Spleen (tissue), 11 donors: ENCODE results near the gene TP73. TPM values are rescaled to one million over a fixed set of nuclear protein-coding genes. Genes with fewer than 3 reads are reported as not detected.
A peak's percentile ranks its signal among the peaks of the same experiment; 100 is the strongest.

Experiments
- DNase-seq: peaks from one replicate; pipeline ENCODE4 v3.0.0-alpha.2; 2020
- H3K27ac ChIP-seq, 8 donors: fragments of 200-600 bp; sonication (generic) in 7 of 8; 1 replicate in 4 of 8; 2 replicates in 4 of 8; pipeline versions ENCODE4 v1.5.0 to v1.8.0; 2016 to 2021; ENCODE audit warnings: inconsistent platforms in 4 of 8, mild to moderate bottlenecking in 4 of 8, moderate library complexity in 1 of 8
- H3K27me3 ChIP-seq, 7 donors: fragments of 200-600 bp; sonication (generic) in 6 of 7; replicated peaks in 1 of 7; 1 replicate in 4 of 7; 2 replicates in 3 of 7; pipeline versions ENCODE4 v1.5.0 to v1.8.0; 2016 to 2021; ENCODE audit warnings: inconsistent platforms in 3 of 7, mild to moderate bottlenecking in 1 of 7
- H3K36me3 ChIP-seq, 6 donors: fragments of 200-600 bp; sonication (generic) in 5 of 6; 1 replicate in 4 of 6; 2 replicates in 2 of 6; pipeline versions ENCODE4 v1.5.0 to v1.8.0; 2016 to 2021; ENCODE audit warnings: inconsistent platforms in 2 of 6
- H3K4me1 ChIP-seq, 6 donors: fragments of 200-600 bp; sonication (generic) in 5 of 6; 1 replicate in 3 of 6; 2 replicates in 3 of 6; pipeline versions ENCODE4 v1.5.0 to v1.8.0; 2016 to 2021; ENCODE audit warnings: inconsistent platforms in 3 of 6
- H3K4me3 ChIP-seq, 8 donors: fragments of 200-600 bp; sonication (generic) in 7 of 8; 1 replicate in 4 of 8; 2 replicates in 4 of 8; pipeline versions ENCODE4 v1.5.0 to v1.8.0; 2016 to 2021; ENCODE audit warnings: inconsistent platforms in 4 of 8, mild to moderate bottlenecking in 4 of 8, moderate library complexity in 2 of 8
- H3K9me3 ChIP-seq, 8 donors: fragments of 200-600 bp; sonication (generic) in 7 of 8; 1 replicate in 4 of 8; 2 replicates in 4 of 8; pipeline versions ENCODE4 v1.5.0 to v1.8.0; 2016 to 2021; ENCODE audit warnings: inconsistent platforms in 4 of 8
- CTCF ChIP-seq, 11 experiments: fragments of 200-600 bp in 7 of 11; fragments of 450-650 bp in 4 of 11; sonication (generic) in 4 of 11; IDR thresholded peaks in 8 of 11; conservative IDR thresholded peaks in 3 of 11; 1 replicate in 7 of 11; 2 replicates in 4 of 11; pipeline versions ENCODE4 v1.4.0 to v1.8.0; 2016 to 2021; ENCODE audit warnings: antibody characterized with exemption in 11 of 11, inconsistent platforms in 4 of 11, mild to moderate bottlenecking in 1 of 11
- POLR2A ChIP-seq, 3 donors: fragments of 450-650 bp; IDR thresholded peaks; one replicate each; pipeline ENCODE4 v1.5.1; 2017; ENCODE audit warnings: antibody characterized with exemption in 3 of 3, mild to moderate bottlenecking in 1 of 3
- POLR2AphosphoS5 ChIP-seq, 3 donors: sonication (generic); formaldehyde crosslinking; IDR thresholded peaks; one replicate each; pipeline ENCODE4 v1.5.1; 2017; ENCODE audit warnings: antibody characterized with exemption in 3 of 3
- WGBS, 5 donors: extraction: QIAGEN DNeasy Blood & Tissue Kit in 3 of 5; methylation state at CpG; one replicate each; pipeline versions ENCODE4 v1.1.5 to v1.1.7; 2013 to 2018; 5-methylcytosine and 5-hydroxymethylcytosine counted together
- intact Hi-C: fragments of 100-400 bp; cut with DNase I; formaldehyde crosslinking; loops from one replicate; pipeline ENCODE4 v1.15.0; 2023; ENCODE audit warnings: low total_unique reads
- polyA plus RNA-seq, 3 donors: library from polyadenylated mRNA; stranded (reverse); fragments of 200-250 nt; gene quantifications; one replicate each; pipeline ENCODE4 v1.2.1, GENCODE V29; 2013
- total RNA-seq, 7 donors: library from RNA; depleted of rRNA in 3 of 7; stranded (reverse); fragments of >200 nt in 3 of 7; fragmentation: NEBNext Ultra II Directional in 4 of 7; extraction: Animal tissue kit (Norgen Biotek cat#: 25700) in 4 of 7; gene quantifications; one replicate each; pipeline versions ENCODE4 v1.1.0 to v1.2.1, GENCODE V29; 2016 to 2021
- donor health status: healthy with polysubstance abuse.
- donor health status: DM: no; HTN: no; CAD: no; lungs with moderate emphysema.
- donor health status: DM: no; HTN: no; CAD: no.
- donor health status: Bipolar disorder and iron deficiency.
- donor health status: healthy.
- donor health status: DM: no; HTN: no; CAD: no.
- donor health status: DM: yes; HTN: yes; CAD: no.

The TP73 gene
- total and polyA plus RNA-seq, 10 donors = 0.11 to 4.3 (median 0.96) TPM

DNA sequence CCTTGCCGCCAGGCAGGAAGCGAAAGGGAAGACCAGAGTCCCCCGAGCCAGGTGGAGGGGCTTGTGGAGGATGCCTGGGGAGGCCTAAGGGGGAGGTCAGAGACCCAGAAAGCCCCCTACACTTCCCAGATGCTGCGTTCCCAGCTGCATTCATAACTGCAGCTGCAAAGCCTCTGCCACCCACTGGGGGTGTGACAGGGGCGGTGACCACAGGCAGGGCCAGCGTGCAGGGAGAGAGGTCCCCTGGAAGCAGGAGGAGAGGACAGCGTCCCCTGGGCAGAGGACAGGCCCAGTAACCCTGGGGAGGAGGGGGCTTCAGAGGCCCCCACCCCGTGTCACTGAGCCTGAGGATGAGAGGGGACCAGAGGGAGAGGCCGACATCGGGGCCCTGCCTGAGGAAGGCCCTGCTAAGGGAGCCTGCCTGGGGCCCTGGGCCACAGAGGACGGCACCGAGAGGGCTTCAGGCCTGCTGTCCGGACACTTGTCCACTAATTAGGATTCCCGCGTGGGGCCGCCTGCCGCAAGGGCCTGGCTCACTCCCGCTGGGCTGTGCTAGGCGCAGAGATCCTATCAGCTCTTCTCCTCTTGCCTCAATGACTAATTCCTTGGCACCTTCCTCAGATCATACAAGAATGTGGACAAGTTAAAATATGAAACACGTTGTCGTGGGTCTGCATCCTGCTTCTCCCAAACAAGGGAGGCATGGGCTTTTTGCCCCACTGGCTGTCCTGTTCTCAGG, 50.8 kb downstream of the TP73 start:
- no peak for TF ChIP-seq CTCF (IDR thresholded peaks at IDR 0.05 in 8 of 11, conservative IDR thresholded peaks at IDR 0.05 in 3 of 11)
- no peak for TF ChIP-seq POLR2AphosphoS5 (IDR thresholded peaks at IDR 0.05)
- TF ChIP-seq POLR2A (IDR thresholded peaks at IDR 0.05) = no peak
- Histone ChIP-seq H3K4me1 (peaks cover 0 to 15% (median 4%) of the 10 kb centered on the region in 6 donors), H3K27me3 (peaks cover 0 to 91% (median 11%) of the 10 kb centered on the region in 7 donors), H3K36me3 (no peaks in the 10 kb centered on the region), H3K27ac (no peak overlapping the region), H3K9me3 (no peaks in the 10 kb centered on the region), H3K4me3 (no peak overlapping the region)
- no peak for DNase-seq
- 71 to 82% (median 80%) methylated on average over 21 of the region's 21 CpGs for WGBS, 5 donors
- intact Hi-C loops = no loop called here

DNA sequence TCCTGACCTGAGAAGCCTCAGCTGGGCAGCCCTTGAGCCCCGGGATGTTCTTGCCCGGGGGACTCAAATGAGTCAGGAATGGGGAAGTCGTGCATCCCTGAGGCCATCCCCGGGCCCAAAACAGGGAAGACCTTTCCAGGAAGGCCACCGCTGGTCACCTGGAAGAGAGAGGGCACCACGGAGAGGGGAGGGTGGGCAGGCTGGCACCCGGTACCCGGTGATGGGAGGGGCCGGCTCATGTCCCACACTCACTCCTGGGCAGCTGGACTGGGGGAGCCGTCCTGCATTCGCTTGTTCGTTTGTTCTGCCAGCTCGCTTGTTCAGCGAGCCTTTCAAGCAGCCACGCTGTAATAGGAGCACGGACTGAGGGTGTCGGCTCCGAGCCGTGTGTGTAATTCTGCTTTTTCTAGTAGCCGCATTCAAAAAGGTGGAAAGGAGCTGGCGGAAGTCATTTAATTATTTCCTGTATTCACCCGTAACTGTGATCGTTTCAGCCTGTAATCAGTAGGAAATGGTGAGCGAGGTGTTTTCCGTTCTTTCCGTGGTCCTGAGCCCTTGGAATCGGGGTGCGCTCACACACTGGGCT, 51.6 kb downstream of the TP73 start:
- no peak for DNase-seq
- no peaks in the 10 kb centered on the region for H3K9me3 ChIP-seq
- peaks cover 0 to 91% (median 18%) of the 10 kb centered on the region in 7 donors for H3K27me3 ChIP-seq
- 33 to 56% (median 35%) methylated on average over 18 to 28 of the region's 28 CpGs for WGBS, 5 donors
- no peaks in the 10 kb centered on the region for H3K36me3 ChIP-seq
- TF ChIP-seq POLR2AphosphoS5 (IDR thresholded peaks at IDR 0.05) (no peak), POLR2A (IDR thresholded peaks at IDR 0.05) (no peak), CTCF (IDR thresholded peaks at IDR 0.05 in 8 of 11, conservative IDR thresholded peaks at IDR 0.05 in 3 of 11) (no peak)
- peak overlapping the region in 1 of 8 donors; percentile 32 for H3K4me3 ChIP-seq
- H3K27ac ChIP-seq = no peak overlapping the region
- intact Hi-C loops = no loop called here
- peaks cover 0 to 15% (median 4%) of the 10 kb centered on the region in 6 donors for H3K4me1 ChIP-seq

GRCh38 chr1:3705341-3705950, 53.1 kb downstream of the TP73 start:
- Histone ChIP-seq H3K4me1 (peaks cover 0 to 15% (median 4%) of the 10 kb centered on the region in 6 donors), H3K27ac (no peak overlapping the region), H3K27me3 (peaks cover 0 to 95% (median 23%) of the 10 kb centered on the region in 7 donors), H3K36me3 (no peaks in the 10 kb centered on the region), H3K4me3 (no peak overlapping the region), H3K9me3 (no peaks in the 10 kb centered on the region)
- no peak for DNase-seq
- TF ChIP-seq POLR2A (IDR thresholded peaks at IDR 0.05) = no peak
- intact Hi-C loops = no loop called here
- 79 to 93% (median 85%) methylated on average over 12 to 19 of the region's 19 CpGs for WGBS, 5 donors

DNA sequence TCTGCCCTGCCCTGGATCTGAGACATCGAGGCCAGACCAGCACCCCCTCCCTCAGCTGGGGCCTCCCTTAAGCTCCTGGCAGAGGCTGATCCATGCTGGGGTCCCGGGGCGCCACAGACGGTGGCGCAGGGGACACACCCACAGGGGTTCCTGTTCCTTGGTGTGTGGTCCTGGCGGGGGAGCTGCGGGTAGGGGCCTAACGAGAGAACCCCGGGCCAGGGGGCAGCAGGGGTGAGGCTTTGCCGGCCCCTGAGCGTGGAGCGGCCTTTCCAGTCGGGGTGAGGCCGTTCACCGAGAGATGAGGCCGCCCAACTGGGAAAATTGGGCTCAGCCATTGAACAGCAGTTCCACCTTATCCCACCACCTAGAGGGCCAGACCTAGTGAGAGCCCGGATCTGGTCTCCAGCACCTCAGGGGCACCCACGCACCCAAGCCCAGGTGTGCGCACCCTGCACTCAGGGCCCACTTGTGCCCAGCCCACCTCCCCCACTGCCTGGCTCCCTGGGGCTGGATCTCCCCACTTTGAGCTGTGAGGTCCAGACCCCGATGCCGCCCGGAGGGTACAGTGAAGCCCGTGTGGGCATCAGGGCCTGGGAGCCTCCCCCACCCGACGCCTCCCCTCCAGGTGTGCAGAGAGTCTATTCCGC, 54.5 kb downstream of the TP73 start:
- DNase-seq = no peak
- Histone ChIP-seq H3K9me3 (no peaks in the 10 kb centered on the region), H3K27me3 (peaks cover 0 to 96% (median 23%) of the 10 kb centered on the region in 7 donors), H3K27ac (no peak overlapping the region), H3K36me3 (no peaks in the 10 kb centered on the region), H3K4me3 (no peak overlapping the region), H3K4me1 (peaks cover 0 to 15% (median 4%) of the 10 kb centered on the region in 6 donors)
- WGBS, 5 donors = 78 to 88% (median 83%) methylated on average over 22 to 26 of the region's 26 CpGs
- TF ChIP-seq CTCF (IDR thresholded peaks at IDR 0.05 in 8 of 11, conservative IDR thresholded peaks at IDR 0.05 in 3 of 11) (no peak), POLR2A (IDR thresholded peaks at IDR 0.05) (no peak)
- intact Hi-C loops = no loop called here
